Measurements from ENCODE around the gene PPP3R1. TPM values are rescaled to one million over a fixed set of nuclear protein-coding genes. Genes with fewer than 3 reads are reported as not detected.
A peak's percentile ranks its signal among the peaks of the same experiment; 100 is the strongest.

The PPP3R1 gene
- total and polyA plus RNA-seq, 9 of the 15 experiments (the other 6 are each of a cell fraction or from before 2014, with no cell fraction given) = 3.7 to 70.0 (median 24.8) TPM

GRCh38 chr2:68193144-68193543 is 59.2 kb downstream of the PPP3R1 start (continued):
- TF ChIP-seq USF1 (CRISPR knock-in tag; IDR thresholded peaks at IDR 0.05) (no peak), TAF7 (tag; IDR thresholded peaks at IDR 0.05) (no peak), ZNF586 (CRISPR knock-in tag; conservative IDR thresholded peaks at IDR 0.05) (no peak), TFE3 (CRISPR knock-in tag; IDR thresholded peaks at IDR 0.05) (no peak)

- Histone ChIP-seq H3K9me1 (ENCODE audit: control insufficient read depth, insufficient read depth, low read length) (no peaks in the 10 kb centered on the region), H2AFZ (ENCODE audit: low read depth, low read length) (no peak overlapping the region), H4K20me1 (replicated peaks; ENCODE audit: control insufficient read depth, insufficient read depth, low read length) (no peaks in the 10 kb centered on the region), H3K79me2 (ENCODE audit: control insufficient read depth, insufficient read depth, low read length) (peaks cover 95% of the 10 kb centered on the region), H3K4me2 (ENCODE audit: insufficient read depth, low read length) (no peak overlapping the region), H3K27me3 (ENCODE audit: control insufficient read depth in 2 of 2, insufficient read depth in 2 of 2, low read length in 2 of 2) (no peaks in the 10 kb centered on the region), H3K36me3 (ENCODE audit: control insufficient read depth, insufficient read depth, low read length) (peaks cover 11% of the 10 kb centered on the region), H3K4me3 (no peak overlapping the region), H3K9ac (ENCODE audit: insufficient read depth in 1 of 2, low read depth in 2 of 2, low read length in 2 of 2) (no peak overlapping the region), H3K4me1 (replicated peaks in 1 of 2; ENCODE audit: control insufficient read depth in 2 of 2, insufficient read depth in 2 of 2, low read length in 2 of 2) (peaks cover 5 to 26% of the 10 kb centered on the region in 2 experiments; a peak in 4 of 5 replicates), H3K27ac (ENCODE audit: extremely low read depth, low read depth, low read length) (no peak overlapping the region), H3K9me3 (replicated peaks; ENCODE audit: control insufficient read depth, insufficient read depth, low read depth, low read length) (no peaks in the 10 kb centered on the region)
- POLR2A ChIA-PET = no interaction called here
- intact Hi-C loops (cut with micrococcal nuclease) = no loop called here
- FAIRE-seq (no peak), DNase-seq (ENCODE audit: extremely low read depth in 1 of 4, low spot score in 3 of 4) (peak in 1 of 4 experiments; percentile 20), ATAC-seq (peak; percentile 64)
- CTCF ChIA-PET (ENCODE audit: low intra/inter-chr PET ratio) = no interaction called here
- in situ Hi-C loops (cut with MboI) = no loop called here
- WGBS (ENCODE audit: insufficient coverage, low coverage, missing lambda C conversion rate) = 44% methylated on average over 3 of the region's 3 CpGs
- no TSS peak for BruUV-seq (replicated peaks)
- TF ChIP-seq CEBPG (CRISPR knock-in tag; IDR thresholded peaks at IDR 0.05) = peak; percentile 33; the same call in 1 of the 2 replicates
- peak in 1 of 2 experiments; percentile 81; a peak in 2 of 4 replicates for TF ChIP-seq CEBPG (tag; conservative IDR thresholded peaks at IDR 0.05 in 1 of 2, IDR thresholded peaks at IDR 0.05 in 1 of 2)
- TF ChIP-seq ZBTB11 (CRISPR knock-in tag; IDR thresholded peaks at IDR 0.05) = no peak
- peak; percentile 28 for TF ChIP-seq MEIS2 (IDR thresholded peaks at IDR 0.05; ENCODE audit: partially characterized antibody)
- TF ChIP-seq ZBTB12 (CRISPR knock-in tag; IDR thresholded peaks at IDR 0.05) = no peak
Measured at GRCh38 chr2:68190991-68191731, 61.2 kb downstream of the PPP3R1 start.

Data from K562 (cell line).